GM15510 (cell line): Measurements from ENCODE around the gene GRIN2A.

Experiments used
- POLR2A ChIP-seq: IDR thresholded peaks from 3 replicates; pipeline ENCODE4 v1.6.1; 2011; ENCODE audit warnings: borderline replicate concordance; ENCODE audit not compliant: insufficient read length; ENCODE audit errors: extremely low read depth

Gene GRIN2A

DNA sequence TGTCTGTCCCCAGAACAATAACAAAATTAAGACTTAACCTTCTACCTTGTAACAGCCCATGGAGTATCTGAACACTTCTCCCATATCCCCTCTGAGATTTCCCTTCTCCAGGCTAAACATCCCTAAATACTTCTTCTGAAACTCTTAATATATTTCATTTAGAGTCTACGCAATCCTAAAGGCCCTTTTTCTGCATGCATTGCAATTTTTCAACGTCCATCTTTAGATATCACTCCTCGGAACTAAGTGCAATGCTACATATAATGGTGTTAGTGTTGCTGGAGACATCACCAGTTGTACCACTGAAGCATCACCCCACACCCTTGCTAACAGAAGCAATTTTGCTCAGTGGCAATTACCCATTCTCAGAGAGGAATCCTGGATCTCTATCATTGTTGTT is 13.2 kb downstream of the GRIN2A start:
- TF ChIP-seq POLR2A: no peak

- TF ChIP-seq POLR2A: no peak
These were observed 14.0 kb downstream of the GRIN2A start for GRCh38 chr16:10168258-10168657.

GRCh38 chr16:10165643-10166042 is 16.6 kb downstream of the GRIN2A start:
- no peak for TF ChIP-seq POLR2A

DNA sequence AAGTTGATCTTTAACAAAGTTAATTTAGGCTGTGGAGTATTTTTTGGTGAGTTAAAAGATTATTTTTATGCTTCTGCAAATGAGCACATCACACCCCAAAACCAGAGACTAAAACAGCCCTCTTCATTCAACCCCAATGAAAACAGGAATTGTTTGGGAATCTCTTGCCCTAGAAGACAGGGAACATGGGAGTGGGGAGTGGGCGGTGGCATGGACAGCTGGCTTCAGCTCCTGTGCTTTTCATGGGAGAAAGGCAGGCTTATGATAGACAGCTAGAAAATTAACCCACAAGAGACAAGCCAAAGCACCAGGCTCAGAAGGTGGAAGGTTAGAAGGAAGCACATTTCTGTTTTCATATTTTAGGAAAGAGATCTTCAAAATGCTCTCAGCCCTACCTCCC is 19.2 kb downstream of the GRIN2A start:
- TF ChIP-seq POLR2A: no peak

GRCh38 chr16:10156099-10156498 is 26.1 kb downstream of the GRIN2A start:
- no peak for TF ChIP-seq POLR2A

DNA sequence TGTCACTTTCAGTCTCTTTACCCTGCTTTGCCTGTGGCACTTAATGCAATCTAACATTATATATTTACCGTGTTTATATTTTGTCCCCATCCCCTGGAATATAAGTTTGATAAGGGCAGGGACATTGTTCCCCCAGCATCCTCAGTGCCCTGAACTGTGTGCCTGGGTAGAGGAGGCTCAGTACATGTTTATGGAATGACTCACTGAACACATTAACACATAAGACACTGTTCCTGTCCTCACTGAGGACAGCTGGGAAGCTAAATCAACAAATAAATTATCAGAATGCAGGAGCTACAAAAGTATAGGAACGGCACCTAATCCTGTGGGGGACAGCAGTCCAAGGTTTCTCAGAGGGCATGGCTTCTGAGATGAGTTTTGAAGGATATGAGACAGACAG is 27.8 kb downstream of the GRIN2A start:
- TF ChIP-seq POLR2A: no peak

DNA sequence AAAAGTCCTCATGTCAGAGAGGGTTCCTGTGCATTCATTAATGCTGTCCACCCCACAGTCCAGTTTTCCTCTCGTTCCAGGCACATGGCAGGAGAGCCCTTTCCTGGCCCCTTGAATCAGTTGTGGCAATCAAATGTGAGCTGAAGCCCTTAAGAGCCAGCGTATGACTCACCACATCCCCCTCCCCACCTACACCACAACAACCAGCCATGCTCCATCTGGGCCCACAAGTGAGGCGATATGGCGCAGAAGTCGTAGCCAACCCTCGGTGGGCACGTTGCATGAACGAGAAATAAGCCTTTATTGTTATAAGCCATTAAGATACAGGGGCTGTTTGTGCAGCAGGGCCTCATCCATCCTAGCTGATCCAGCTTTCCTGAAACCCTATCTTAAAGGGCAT is 28.2 kb downstream of the GRIN2A start:
- TF ChIP-seq POLR2A: no peak

- no peak for TF ChIP-seq POLR2A
These were observed 30.5 kb downstream of the GRIN2A start for GRCh38 chr16:10151718-10152117.

DNA sequence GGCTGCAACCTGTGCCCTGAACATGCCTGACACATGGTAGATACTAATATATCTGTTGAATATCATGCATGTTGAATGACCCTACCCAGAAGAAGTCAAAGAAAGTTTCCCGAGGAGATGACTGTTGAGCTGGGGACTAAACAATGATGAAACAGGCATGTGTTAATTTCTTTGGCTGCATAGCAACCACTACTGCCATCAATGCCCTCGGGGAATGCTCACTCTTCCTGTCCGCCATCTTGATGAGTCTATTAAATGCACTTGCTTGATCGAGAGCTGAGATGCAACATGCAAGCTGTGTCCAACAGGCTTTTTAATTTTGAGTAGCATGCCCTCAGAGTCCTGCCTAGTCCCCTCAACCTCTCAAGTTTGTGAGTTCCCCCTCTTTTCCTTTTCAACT is 31.3 kb downstream of the GRIN2A start:
- no peak for TF ChIP-seq POLR2A

- no peak for TF ChIP-seq POLR2A
These were observed 36.6 kb downstream of the GRIN2A start for GRCh38 chr16:10145542-10146035.

- TF ChIP-seq POLR2A: no peak
These were observed 40.6 kb downstream of the GRIN2A start for GRCh38 chr16:10141671-10142070.

GRCh38 chr16:10138881-10139280 is 43.3 kb downstream of the GRIN2A start:
- TF ChIP-seq POLR2A: no peak

DNA sequence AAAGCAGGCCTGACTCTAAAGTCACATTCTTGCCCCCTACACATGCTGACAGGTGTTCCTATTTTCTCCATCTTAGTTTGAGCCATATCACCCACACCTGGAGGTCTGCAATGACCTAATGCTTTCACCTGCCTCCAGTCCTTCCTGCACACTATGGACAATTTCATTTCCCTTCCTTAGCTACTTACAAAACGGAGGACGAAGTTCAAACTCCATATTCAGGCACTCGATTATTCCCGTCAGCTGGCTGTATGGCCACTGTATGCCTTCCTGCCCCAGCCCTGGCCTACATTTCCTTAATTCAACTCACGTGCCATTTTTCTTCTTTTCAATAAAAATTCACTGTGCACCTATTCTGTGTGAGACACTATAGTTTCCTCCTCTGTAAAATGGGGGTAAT is 44.9 kb downstream of the GRIN2A start:
- no peak for TF ChIP-seq POLR2A

GRCh38 chr16:10136916-10137315 is 45.3 kb downstream of the GRIN2A start:
- no peak for TF ChIP-seq POLR2A

DNA sequence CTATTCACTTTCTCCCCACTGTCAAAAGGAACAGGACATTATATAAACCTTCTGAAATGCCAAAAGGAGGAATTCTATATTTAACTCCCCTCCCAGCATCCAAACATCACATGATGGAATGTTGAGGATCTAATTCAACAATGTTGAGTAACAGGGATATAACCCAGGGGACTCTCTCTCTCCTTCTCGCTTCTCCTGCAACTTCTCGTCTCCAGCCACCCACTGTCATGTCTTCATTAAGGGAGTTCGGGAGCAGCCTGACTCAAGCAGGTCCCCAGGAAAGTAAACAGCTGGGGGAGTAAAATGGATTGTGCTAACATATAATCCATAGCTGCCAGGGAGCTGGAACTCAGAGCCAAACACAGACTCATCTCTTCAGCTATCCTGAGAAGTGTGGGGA is 51.7 kb downstream of the GRIN2A start:
- no peak for TF ChIP-seq POLR2A

DNA sequence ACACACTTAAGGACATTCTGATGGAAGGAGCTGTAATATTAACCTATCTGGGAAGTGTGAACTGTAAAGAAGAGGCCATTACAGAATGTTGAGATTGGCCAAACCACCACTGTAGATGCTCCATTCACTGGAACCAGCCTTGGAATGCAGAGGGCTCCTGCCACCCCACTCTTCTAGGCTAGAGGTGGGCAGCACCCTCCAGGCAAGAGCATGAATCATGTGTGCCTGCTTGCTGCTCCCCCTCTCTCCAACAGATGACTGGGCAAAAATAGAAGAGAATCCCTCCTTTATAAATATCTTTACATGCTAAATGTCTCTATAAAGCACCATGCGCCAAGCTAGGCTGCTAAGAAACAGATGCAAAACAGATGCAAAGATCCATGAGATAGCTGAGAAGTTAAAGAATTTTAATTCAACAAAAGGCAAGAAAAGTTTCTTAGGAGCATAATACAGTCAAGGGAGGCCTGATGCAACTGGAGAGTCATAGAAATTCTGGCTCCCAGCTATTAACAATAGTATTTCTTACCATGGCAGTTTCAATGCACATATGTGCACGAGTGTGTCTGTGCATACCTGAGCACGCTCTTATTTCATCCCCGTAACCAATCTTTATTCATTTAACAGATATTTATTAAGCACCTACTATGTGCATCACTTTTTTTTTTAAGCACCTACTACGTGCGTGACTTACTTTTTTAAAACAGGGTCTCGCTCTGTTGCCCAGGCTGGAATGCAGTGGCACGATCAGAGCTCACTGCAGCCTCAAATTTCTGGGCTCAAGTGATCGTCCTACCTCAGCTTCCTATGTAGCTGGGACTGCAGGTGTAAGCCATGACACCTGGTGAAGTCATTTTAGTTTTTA is 53.6 kb downstream of the GRIN2A start:
- TF ChIP-seq POLR2A: no peak
